Activated CD8-positive, alpha-beta memory T cell treated with anti-CD3 and anti-CD28 coated beads, Interleukin-2, amount 50 U/mL, for 1 hour (primary cell): ENCODE results near the gene NTHL1.
"Not testable (repeated sequence)": the region's sequence is repeated elsewhere in the genome, so short reads cannot be mapped to it uniquely, and the experiment has no call there.

ENCODE experiments used
- DNase-seq: peaks from one replicate; pipeline ENCODE4 v3.0.0-alpha.2; 2020; ENCODE audit errors: extremely low read depth

Gene NTHL1

DNA sequence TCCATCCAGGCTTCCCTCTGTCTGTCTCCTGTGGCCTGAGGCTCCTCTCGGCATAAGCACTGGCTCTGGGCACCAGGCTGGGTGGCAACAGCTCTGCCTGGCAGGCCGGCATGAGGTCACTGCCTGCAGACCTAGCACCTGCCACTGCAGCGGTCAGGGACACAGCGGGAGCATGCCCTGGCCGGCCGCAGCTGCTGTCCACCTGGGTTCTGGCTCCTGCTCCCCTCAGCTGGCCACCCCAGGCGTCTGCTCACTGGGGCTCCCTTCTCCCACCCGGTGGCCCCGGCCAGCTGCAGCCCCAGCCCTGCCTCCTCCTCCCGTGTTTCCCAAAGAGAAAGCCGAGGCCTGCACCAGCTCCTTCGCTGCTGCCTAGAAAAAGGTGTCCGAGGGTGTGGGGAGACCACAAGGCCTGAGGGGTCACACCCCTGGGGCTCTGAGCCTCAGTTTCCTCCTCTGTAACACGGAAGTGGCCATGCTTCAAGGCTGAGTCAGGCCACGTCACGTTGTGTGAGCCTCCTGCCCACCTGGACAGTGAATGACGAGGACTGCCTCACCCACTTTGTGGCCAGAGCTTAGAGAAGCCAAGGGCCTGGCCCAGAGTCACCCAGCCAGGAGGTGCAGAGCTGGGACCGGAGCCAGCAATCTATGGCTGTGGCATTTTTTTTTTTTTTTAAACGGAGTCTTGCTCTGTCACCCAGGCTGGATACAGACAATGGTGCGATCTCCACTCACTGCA, 6.7 kb downstream of the NTHL1 start:
- no peak for DNase-seq

DNA sequence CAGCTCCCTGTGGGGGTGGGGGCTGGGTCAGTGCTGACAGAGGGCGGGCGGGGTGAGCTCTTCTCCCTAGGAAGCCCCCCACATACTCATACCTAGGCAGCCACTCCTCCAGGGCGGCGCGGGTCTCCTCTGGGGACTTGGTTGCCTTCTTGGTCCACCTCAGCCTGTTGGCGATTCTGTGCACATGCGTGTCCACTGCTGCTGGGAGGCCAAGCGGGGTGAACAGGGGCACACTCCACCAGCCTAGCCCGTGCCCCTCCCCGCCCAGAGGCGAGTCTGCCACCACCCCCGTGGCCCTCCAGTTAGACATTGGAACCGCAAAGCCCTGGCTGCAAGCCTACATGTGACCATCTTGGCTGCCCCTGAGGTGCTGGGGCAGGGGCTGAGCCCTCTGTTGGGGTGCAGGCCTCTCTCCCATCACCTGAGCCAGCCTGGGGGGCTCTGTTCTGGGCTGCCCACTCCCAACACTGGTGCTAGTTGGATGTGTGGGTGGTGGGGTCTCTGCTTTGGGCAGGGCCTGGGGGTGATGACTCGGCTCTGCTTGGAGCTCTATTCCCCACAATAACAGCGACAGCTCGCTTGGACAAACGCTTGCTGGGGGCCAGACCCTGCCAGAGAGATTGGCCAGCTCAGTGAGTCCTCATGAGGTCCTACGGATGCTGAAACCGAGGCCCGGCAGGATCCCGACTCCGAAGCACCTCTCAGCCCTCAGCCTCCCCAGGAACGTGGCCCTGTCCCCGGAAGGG, 7.4 kb downstream of the NTHL1 start:
- no peak for DNase-seq

DNA sequence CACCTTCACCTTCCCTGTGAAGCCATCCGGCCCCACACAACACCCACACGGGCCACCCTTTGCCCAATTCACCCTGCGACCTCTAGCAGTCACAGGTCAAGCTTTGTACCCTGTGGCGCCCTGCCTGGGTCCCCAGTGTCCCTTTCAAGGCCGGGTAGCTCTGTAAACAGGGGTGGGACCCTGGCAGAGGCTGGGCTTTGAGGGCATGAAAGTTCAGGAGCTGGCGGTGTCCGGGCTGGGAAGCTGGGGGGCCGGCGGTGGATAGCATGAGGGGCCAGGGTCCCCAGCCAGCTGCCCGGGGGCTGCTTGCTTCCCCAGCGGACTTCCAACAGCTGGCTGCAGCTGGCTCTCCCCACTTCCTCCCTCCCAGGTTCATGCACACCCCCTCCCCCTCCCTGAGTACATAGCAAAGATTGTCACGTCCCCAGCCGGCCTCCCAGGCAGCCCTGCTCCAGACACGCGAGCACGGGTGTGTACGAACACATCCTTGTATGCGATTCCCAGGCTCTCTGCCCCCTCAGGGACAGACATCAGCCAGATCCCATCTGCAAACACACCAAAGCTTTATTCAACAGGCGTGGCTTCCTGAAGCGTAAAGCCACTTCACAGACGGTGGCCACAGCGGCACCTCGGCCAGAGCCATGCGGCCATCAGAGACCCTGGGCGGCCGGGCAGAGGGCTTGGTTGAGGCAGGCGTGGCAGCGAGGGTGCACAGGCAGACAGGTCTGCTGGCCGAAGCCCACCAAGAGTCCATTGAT, 8.2 kb downstream of the NTHL1 start:
- no peak for DNase-seq

DNA sequence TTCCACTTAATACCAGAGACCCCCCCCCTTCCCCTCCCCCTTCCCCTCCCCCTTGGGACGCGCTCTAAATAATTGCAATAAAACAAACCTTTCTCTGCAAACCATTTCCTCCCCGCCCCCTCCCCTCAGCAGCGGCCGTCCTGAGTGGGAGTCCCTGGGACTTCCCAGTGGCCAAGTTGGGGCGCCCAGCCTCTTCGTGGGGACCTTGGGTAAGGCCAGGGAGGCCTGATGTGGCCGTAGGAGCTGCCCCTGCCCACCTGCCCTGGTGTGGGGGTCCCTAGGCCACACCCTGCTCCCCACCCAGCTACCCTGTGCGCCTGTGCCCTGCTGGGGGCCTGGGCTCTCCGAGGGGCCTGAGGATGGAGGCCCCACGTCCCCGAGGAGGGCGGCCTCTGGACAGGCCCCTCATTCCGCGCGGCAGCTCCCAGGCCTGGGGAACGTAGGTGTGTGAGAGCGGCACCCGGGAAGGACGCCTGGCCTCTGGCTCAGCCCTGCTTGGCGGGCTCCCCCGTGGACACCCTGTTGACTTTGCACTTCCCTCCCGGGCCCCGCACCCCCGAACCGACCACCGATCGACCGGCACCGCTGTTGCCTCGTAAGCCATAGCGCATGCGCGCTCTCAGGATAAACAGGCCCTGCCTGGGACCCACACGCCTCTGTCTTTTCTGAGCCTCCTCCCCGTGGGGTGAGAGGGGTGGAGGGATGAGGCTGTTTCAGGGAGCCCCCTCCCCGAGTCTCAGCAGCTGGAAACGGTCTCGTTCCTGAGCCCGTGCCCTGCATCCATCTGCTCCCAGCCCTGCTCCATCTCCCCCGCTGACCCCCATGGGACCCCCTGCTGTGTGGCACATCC, 9.0 kb downstream of the NTHL1 start:
- no peak for DNase-seq

DNA sequence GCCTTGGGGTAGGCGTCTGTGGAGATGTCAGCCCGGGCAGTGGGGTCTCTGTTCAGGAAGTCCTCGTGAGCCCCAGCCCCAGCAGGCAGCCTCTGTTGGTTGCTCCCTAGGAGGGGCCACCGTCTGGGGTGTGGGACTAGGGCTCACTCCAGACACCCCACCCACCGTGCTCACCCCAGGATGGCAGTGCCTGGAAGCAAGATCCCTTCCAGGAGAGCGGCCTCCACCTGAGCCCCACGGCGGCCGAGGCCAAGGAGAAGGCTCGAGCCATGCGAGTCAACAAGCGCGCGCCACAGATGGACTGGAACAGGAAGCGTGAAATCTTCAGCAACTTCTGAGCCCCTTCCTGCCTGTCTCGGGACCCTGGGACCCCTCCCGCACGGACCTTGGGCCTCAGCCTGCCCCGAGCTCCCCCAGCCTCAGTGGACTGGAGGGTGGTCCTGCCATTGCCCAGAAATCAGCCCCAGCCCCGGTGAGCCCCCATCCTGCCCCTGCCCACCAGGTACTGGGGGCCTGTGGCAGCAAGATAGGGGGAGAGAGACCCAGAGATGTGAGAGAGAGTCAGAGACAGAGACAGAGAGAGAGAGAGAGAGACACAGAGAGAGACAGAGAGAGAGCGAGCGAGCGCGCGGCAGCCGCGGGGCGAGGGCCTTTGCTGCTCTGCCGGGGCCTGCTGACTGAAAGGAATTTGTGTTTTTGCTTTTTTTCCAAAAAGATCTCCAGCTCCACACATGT, 9.8 kb downstream of the NTHL1 start:
- no peak for DNase-seq

DNA sequence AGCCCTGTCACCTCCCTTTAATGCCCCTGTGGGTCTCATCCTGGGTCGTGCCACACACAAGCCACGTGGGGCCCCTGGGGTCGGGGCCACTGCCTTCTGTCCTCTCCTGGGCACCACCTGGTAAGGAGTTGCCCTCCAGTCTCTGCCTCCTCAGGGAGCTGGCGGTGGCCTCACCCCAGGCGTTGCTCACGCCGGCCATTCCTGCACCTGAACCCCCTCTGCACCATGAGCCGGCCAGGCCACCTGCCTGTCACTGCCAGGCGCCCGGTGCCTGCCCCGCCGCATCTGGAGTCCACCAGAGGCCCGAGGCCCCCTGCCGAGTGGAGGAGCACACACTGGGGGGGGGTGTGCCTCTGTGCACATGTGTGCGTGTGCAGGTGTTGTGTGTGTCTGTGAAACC, 10.5 kb downstream of the NTHL1 start:
- DNase-seq, result no peak

DNA sequence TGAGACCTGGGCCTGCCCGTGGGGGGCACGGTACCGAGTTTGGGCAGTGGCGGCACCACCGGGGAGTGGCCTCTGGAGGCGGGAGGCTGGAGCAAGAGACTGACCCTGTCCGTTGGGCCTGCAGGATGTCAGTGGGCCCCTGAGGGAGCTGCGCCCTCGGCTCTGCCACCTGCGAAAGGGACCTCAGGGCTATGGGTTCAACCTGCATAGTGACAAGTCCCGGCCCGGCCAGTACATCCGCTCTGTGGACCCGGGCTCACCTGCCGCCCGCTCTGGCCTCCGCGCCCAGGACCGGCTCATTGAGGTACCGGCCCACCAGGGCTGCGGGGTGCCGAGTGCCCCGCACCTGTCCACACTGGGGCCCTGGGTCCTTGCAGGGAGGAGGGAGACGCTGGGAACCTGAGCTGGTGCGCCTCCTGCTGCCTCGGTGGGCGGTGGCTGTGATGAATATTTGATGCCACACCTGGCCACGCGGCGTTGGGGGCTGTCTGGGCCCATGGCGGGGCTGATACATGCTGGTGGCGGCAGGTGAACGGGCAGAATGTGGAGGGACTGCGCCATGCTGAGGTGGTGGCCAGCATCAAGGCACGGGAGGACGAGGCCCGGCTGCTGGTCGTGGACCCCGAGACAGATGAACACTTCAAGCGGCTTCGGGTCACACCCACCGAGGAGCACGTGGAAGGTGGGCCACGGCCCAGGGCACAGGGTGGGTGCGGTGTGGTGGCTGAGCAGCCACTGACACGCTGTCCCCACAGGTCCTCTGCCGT, 11.3 kb downstream of the NTHL1 start:
- DNase-seq, result no peak

DNA sequence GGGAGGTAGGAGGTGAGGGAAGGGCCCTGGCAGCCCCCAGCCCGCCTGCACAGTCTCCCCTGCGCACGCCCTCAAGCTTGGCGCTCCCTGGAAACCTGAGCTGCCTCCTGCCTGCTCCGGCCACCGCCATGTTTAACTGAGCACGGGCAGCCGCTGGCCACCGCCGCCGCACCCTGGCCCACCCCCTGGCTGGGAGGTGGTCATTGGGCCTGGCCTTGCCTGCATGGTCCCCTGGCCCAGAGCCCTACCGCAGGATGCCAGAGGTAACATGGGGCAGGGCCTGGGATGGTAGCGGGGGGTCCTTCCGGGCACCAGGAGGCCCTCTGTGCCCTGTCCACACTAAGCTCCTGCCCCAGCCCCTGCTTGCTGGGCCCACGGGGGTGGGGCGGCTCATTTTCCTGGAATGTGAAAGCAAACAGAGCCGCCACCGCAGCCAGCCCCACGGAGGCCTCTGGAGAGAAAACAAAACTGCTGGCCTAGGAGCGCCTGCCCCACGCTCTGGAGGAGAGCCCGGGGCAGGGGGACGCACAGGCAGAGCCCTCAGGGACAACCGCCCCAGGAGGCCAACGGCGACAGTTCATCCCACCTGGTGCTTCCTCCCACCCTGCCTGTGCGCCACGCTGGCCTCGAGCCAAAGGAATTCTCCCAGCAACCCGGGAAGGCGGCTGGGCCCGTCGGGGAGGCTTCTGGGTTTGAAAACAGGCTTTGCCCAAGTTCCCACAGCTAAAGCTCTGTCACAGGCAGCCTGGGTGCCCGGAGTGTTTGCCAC, 12.0 kb downstream of the NTHL1 start:
- no peak for DNase-seq

DNA sequence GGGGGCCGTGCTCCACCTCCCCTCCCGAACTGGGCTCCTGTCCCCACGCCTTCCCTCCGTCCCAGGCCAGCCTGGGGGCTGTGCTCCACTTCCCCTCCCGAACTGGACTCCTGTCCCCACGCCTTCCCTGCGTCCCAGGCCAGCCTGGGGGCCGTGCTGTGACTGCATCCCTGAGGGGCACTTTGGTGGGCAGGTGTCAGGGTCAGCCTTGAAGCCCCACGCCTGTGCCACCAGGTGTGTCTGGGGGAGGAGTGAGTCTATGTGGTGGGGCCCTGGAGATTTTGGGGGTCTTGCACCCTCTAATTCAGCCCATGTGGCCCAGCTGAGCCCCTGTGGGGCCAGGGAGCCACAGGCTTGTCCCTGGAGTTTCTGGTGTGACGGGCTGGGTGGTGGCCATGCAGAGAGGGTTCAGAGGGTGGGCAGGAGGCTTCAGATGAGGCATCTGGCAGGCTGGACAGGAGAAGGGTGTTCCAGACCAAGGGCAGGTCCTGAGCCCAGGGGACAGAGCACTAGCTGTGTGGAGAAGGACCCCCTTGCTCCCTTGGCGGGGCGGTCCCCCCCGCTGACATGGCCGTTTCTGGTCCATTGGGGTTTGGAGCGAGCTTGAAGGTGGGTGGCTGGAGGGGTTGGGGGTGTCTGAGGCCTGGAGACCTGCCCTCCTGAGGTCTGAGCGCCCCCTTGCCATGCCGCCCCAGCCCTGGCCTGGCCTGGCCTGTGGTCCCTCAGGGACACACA, 12.8 kb downstream of the NTHL1 start:
- DNase-seq, result no peak

DNA sequence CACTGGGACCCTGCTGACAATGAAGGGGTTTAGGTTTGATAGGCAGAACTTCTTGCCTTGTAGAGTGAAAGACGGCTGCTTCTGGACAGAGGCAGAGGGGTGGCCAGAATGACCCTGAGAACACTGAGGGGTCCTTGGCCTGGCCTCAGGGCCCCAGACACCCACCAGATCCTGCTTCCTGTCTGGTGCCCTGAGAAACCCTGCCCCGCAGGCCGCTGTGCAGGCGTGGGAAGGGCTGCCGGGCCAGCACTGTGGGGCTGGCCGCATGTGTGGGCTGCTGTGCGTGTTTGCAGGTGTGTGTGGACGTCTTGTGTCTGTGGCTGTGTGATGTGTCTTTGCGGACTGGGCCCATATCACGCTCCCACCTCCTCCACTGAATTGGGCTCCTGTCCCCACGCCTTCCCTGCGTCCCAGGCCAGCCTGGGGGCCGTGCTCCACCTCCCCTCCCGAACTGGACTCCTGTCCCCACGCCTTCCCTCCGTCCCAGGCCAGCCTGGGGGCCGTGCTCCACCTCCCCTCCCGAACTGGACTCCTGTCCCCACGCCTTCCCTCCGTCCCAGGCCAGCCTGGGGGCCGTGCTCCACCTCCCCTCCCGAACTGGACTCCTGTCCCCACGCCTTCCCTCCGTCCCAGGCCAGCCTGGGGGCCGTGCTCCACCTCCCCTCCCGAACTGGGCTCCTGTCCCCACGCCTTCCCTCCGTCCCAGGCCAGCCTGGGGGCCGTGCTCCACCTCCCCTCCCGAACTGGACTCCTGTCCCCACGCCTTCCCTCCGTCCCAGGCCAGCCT, 13.5 kb downstream of the NTHL1 start:
- DNase-seq, result not testable (repeated sequence)

DNA sequence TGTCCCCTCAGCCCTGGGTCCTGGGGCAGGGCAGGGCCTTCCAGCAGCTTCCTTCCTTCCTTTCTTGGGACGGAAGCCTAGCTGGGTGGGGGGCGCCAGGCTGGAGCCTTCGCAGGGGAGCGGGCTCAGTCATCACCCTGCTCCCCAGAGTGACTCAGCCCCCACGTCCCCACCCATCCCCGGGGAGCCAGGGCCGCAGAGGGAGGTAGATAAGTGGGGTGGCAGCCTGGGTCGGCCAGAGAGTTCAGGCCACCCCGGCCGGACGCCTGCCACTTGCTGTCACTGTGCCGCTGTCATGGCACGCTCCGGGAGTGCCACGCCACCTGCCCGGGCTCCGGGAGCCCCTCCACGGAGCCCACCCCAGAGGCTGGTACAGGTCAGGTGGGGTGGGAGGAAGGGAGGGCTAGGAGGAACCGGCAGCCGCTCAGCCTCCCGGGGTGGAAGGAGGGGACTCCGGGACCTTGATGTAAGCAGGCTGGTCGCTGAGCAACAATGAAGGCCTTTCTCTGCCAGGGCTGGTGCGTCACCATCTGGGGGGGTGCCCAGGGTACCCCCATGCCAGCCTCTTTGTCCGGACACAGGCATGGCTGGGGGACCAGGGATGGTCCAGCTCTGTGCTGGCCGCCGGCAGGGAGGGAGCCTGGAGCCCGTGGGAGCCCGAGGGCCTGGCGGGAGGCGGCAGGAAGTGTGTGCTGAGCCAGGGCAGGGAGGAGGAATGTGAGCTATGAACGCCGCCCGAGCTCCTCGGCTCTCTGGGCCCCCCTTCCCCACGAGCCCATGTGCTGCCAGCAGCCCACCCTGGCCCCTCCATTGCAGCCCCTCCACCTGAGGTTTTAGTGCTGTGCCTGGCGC, 14.4 kb downstream of the NTHL1 start:
- DNase-seq, result no peak

DNA sequence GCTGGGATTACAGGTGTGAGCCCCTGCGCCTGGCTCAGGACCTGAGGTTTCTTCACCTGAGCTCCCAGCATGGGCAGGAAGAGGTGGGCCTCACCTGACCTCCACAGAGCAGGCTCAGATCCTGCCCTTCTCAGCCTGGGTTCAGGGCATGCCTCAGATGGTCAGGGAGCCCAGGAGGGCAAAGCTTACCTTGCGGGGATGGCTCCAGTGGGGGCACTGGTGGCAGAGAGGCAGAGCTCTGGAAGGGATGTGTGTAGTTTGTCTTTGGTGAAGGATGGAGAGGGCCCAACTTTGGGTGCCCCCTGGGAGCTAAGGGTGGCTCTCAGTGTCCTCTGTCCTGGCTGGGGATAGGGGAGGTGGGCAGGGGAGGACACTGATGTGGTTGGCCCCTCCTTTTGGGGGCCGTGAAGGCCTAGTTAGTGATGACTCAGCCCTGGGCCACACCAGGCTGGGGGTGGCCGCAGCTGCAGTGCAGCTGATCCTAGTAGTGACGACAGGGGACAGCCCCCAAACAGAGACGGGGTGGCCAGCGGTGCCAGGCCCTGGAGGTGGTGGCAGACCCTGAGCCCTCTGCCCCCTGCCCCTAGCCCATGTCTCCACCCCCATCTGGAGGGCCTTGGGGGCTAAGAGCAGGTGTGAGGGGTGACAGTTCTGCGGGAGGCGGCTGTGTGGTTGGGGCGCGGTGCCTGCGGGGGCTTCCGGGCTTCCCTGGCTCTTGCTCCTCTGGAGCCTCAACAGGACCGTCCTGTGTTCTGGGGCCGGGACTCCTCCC, 15.2 kb downstream of the NTHL1 start:
- no peak for DNase-seq

DNA sequence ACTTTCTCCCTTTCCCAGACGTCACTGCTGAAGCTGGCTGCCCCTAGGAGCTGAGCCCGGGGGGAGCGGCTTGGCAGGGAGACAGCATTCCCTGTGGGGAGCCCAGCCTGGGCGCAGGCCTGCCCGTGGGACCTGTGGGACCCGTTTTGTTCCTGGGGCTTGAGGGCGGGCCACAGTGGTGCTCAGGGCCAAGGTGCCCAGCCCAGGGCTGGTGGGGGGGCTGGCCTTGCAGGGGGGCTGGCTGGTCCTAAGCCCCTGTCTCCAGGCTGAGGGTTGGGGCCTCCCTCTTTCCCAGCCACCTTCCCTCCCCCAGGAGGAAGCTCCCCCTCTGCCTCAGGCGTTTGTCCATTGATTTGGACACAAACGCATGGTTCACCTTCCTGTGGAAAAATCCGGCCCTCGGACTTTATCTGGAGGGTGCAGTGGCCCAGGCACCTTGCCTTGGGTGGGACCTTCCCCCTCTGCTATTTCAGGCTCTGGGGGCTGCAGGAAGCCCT, 16.5 kb downstream of the NTHL1 start:
- DNase-seq, result no peak

DNA sequence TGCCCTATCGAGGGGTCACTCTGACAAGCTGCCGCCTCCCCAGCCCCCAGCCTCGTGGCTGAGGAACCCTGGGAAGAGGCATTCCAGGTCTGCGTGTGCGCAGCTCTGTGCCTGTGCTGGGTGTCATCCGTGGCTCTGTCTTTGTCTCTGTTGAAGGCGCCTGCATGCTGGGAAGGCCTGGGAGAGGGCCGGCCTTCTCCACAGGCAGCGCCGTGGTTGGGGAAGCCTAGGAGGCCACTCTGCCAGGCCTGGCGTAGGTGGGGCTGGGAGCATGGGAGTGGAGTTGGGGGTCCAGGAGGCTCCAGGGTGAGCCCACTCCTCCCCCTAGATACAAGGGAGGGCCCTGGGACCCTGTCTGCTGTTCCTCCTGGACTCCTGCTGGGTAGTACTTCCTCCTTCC, 17.6 kb downstream of the NTHL1 start:
- no peak for DNase-seq

DNA sequence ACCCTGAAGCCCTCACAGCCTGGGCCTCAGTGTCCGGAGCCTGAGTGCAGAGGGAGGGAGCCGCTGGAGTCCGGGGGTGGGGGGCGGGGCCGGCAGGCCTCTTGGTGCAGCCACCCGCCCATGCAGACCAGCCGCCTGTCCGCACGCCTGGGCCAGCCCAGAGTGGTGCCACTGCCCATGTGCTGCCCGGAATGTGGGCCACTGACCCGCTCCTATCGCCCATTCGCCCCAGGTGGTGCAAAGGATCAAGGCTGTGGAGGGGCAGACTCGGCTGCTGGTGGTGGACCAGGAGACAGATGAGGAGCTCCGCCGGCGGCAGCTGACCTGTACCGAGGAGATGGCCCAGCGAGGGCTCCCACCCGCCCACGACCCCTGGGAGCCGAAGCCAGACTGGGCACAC, 18.3 kb downstream of the NTHL1 start:
- DNase-seq, result no peak

DNA sequence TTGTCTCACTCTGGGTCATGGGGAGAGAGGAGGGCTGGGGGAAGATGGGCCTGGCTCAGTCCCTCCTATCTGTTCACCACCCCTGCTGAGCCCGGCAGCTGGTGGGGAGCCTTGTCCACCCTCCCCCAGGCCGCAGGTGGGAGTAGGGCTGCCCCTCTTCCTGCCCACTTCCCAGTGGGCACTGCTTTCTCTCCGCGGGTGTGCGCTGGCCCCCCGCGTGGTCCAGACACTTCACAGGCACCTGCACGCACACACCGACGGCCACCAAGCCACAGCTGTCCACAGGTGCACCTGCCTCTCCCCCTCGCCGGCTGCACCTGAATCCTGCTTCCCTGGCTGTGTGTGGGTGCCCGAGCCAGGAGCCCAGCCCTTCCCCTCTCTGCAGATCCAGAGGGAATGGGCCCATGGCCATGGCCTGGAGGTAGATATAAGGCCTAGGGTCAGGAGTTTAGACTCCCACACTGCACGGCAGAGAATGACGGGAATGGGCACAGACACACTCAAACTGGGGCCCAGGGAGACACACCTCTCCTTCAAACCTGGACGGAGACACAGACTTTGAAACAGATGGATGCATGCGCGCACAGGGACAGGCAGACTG, 18.9 kb downstream of the NTHL1 start:
- no peak for DNase-seq
